ENCODE data around the gene DFFA. TPM values are rescaled to one million over a fixed set of nuclear protein-coding genes. Genes with fewer than 3 reads are reported as not detected.
"Not testable (repeated sequence)": the region's sequence is repeated elsewhere in the genome, so short reads cannot be mapped to it uniquely, and the experiment has no call there.

DFFA gene
- polyA plus RNA-seq, 1 of the 3 experiments (the other 2 are of a cell fraction): 42.3 TPM

DNA sequence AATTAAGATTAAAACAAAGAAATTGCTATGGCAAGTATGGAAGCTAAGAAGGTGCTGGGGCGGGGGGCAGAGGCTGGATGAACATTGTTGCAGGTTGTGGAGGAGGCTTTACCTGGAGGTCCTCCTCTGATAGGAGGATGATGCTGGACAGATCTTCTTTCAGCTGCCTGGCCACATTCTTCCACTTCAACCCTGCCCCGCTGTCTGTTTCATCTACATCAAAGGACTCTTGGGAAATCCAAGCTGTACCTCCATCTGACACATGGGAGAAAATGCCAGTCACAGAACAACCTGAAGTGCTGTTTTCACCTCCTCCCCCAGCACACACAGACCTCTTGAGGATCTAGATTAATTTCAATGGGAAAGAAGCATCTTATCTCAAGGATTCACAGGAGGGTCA is 5.3 kb downstream of the DFFA start (continued):
- TF ChIP-seq, protein P1, sequence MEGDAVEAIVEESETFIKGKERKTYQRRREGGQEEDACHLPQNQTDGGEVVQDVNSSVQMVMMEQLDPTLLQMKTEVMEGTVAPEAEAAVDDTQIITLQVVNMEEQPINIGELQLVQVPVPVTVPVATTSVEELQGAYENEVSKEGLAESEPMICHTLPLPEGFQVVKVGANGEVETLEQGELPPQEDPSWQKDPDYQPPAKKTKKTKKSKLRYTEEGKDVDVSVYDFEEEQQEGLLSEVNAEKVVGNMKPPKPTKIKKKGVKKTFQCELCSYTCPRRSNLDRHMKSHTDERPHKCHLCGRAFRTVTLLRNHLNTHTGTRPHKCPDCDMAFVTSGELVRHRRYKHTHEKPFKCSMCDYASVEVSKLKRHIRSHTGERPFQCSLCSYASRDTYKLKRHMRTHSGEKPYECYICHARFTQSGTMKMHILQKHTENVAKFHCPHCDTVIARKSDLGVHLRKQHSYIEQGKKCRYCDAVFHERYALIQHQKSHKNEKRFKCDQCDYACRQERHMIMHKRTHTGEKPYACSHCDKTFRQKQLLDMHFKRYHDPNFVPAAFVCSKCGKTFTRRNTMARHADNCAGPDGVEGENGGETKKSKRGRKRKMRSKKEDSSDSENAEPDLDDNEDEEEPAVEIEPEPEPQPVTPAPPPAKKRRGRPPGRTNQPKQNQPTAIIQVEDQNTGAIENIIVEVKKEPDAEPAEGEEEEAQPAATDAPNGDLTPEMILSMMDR (IDR thresholded peaks at IDR 0.05): no peak
- TF ChIP-seq FOSL2 (IDR thresholded peaks at IDR 0.05; ENCODE audit: borderline replicate concordance, low read depth): no peak
- TF ChIP-seq ELF1 (IDR thresholded peaks at IDR 0.05): no peak
- no peak for TF ChIP-seq NFIC (IDR thresholded peaks at IDR 0.05; ENCODE audit: borderline replicate concordance)
- no peak for TF ChIP-seq GATA2 (CRISPR knock-in tag; IDR thresholded peaks at IDR 0.05)
- TF ChIP-seq SMC3 (IDR thresholded peaks at IDR 0.05; ENCODE audit: low read depth, low read length): no peak
- no peak for TF ChIP-seq FOXJ3 (CRISPR knock-in tag; IDR thresholded peaks at IDR 0.05)
- no peak for TF ChIP-seq MEF2A (IDR thresholded peaks at IDR 0.05; ENCODE audit: borderline replicate concordance, low read depth)

DNA sequence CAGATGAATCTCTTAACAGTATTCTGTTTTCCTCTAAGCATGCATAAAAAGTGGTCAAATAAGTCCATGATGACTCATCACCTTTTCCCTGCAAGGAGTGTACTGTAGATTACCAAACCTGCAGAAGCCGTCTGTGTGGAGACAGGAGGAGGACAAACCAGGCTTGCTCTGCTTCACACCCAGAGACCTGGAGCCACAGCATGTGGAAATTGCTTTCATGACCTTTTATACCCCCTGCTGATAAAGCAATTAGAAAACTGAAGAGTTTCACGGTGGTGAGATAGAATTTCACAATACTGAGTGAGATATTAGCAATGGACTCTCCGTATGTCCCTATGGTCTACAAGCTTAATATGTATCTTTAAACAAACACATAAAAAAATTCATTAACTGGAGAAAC is 13.1 kb downstream of the DFFA start:
- Histone ChIP-seq H3K79me2 (ENCODE audit: insufficient read depth) (no peaks in the 10 kb centered on the region), H4K20me1 (ENCODE audit: insufficient read depth) (no peaks in the 10 kb centered on the region), H3K9me2 (no peaks in the 10 kb centered on the region), H3K27ac (ENCODE audit: low read depth in 2 of 2, low read length in 1 of 2) (peak overlapping the region; percentile 19 to 21; a peak in 1 of 4 replicates), H3K27me3 (ENCODE audit: insufficient read depth) (no peaks in the 10 kb centered on the region), H3K9ac (no peak overlapping the region), H3K9me3 (no peaks in the 10 kb centered on the region), H3K4me1 (ENCODE audit: control insufficient read depth in 1 of 2, insufficient read depth in 2 of 2, low read depth in 1 of 2, low read length in 1 of 2) (peaks cover 0 to 8% of the 10 kb centered on the region in 2 experiments; a peak in 2 of 4 replicates), H3K4me3 (ENCODE audit: low read depth in 2 of 2, low read length in 1 of 2) (no peak overlapping the region), H2AFZ (ENCODE audit: low read depth) (no peak overlapping the region), H3K36me3 (replicated peaks in 1 of 2; ENCODE audit: control insufficient read depth in 1 of 2, insufficient read depth in 2 of 2, low read length in 1 of 2) (peaks cover 9 to 16% of the 10 kb centered on the region in 2 experiments), H3F3A (replicated peaks; ENCODE audit: insufficient read depth) (no peaks in the 10 kb centered on the region), H3K4me2 (no peak overlapping the region)
- DNase-seq: no peak
- TF ChIP-seq FOSL2 (IDR thresholded peaks at IDR 0.05; ENCODE audit: borderline replicate concordance, low read depth) (peak; percentile 72; the same call in 1 of the 2 replicates), TCF12 (IDR thresholded peaks at IDR 0.05) (peak; percentile 42; the same call in 1 of the 2 replicates), RCOR1 (IDR thresholded peaks at IDR 0.05; ENCODE audit: low read length) (no peak), JUND (IDR thresholded peaks at IDR 0.05) (peak; percentile 62; the same call in 1 of the 2 replicates)
- TF ChIP-seq, protein P2, sequence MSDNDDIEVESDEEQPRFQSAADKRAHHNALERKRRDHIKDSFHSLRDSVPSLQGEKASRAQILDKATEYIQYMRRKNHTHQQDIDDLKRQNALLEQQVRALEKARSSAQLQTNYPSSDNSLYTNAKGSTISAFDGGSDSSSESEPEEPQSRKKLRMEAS (IDR thresholded peaks at IDR 0.05; ENCODE audit: low read depth): no peak
- TF ChIP-seq, protein P3, sequence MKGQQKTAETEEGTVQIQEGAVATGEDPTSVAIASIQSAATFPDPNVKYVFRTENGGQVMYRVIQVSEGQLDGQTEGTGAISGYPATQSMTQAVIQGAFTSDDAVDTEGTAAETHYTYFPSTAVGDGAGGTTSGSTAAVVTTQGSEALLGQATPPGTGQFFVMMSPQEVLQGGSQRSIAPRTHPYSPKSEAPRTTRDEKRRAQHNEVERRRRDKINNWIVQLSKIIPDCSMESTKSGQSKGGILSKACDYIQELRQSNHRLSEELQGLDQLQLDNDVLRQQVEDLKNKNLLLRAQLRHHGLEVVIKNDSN (IDR thresholded peaks at IDR 0.05; ENCODE audit: borderline replicate concordance, low read depth): no peak
- ChIA-PET POLR2A (no interaction called here), CTCF (no interaction called here)
- WGBS (ENCODE audit: low lambda C conversion rate): 51% methylated on average over 3 of the region's 3 CpGs

DNA sequence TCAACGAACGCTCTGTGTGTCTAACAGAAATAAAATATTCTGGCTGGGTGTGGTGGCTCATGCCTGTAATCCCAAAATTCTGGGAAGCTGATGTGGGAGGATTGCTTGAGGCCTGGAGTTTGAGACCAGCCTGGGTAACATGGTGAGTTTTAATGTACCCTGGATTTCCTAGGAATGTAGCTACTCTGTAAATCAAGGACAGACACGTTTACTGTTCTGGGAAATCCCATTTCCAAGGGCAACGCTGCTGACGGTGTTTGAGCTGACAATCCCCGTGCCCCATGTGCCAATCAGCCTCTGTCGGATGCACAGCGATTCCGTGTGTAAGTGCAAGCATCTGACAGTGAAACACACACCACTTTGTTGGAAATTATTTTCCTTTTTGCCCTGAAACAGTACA is 14.5 kb downstream of the DFFA start:
- CTCF ChIA-PET: interaction anchor here (0.8 to 2.4 kb wide), 3 partner anchors 27 to 49 kb away, joined by 3 to 10 read pairs (median 3); partner anchors contain the start of gene CENPS

DNA sequence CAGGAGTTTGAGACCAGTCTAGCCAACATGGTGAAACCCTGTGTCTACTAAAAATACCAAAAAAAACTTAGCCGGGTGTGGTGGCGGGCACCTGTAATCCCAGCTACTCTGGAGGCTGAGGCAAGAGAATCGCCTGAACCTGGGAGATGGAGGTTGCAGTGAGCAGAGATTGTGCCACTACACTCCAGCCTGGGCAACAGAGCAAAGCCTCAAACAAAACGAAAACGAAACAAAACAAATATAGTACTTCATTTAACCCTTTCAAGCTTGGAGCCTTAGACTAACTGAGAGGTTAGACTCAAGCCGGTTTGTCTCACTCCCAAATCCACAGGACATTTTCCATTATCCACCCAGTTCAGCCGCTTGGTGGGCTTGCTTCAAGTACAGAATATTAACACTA is 14.9 kb downstream of the DFFA start:
- H3K79me2 ChIP-seq (ENCODE audit: insufficient read depth); H3K27ac ChIP-seq (ENCODE audit: low read depth in 2 of 2, low read length in 1 of 2); POLR2A ChIA-PET; H3K4me2 ChIP-seq; H3K9ac ChIP-seq; H2AFZ ChIP-seq (ENCODE audit: low read depth); H3K4me1 ChIP-seq (ENCODE audit: control insufficient read depth in 1 of 2, insufficient read depth in 2 of 2, low read depth in 1 of 2, low read length in 1 of 2); H3K4me3 ChIP-seq (ENCODE audit: low read depth in 2 of 2, low read length in 1 of 2); H4K20me1 ChIP-seq (ENCODE audit: insufficient read depth); H3K27me3 ChIP-seq (ENCODE audit: insufficient read depth); H3K9me2 ChIP-seq; H3K9me3 ChIP-seq; H3K36me3 ChIP-seq (replicated peaks in 1 of 2; ENCODE audit: control insufficient read depth in 1 of 2, insufficient read depth in 2 of 2, low read length in 1 of 2); H3F3A ChIP-seq (replicated peaks; ENCODE audit: insufficient read depth); DNase-seq: not testable (repeated sequence)
- 95% methylated on average over 7 of the region's 7 CpGs for WGBS (ENCODE audit: low lambda C conversion rate)
- CTCF ChIA-PET: interaction anchor here (1.3 to 2.4 kb wide), 2 partner anchors 27 to 37 kb away, joined by 3 to 10 read pairs; partner anchors contain the start of gene CENPS

More for the DNA sequence above, 14.5 kb downstream of the DFFA start:
- Histone ChIP-seq H3K9me2 (no peaks in the 10 kb centered on the region), H3K4me2 (no peak overlapping the region), H3K27ac (ENCODE audit: low read depth in 2 of 2, low read length in 1 of 2) (no peak overlapping the region), H3K79me2 (ENCODE audit: insufficient read depth) (no peaks in the 10 kb centered on the region), H3K9me3 (no peaks in the 10 kb centered on the region), H3F3A (replicated peaks; ENCODE audit: insufficient read depth) (no peaks in the 10 kb centered on the region), H2AFZ (ENCODE audit: low read depth) (no peak overlapping the region), H3K27me3 (ENCODE audit: insufficient read depth) (no peaks in the 10 kb centered on the region), H3K9ac (no peak overlapping the region), H3K4me1 (ENCODE audit: control insufficient read depth in 1 of 2, insufficient read depth in 2 of 2, low read depth in 1 of 2, low read length in 1 of 2) (peaks cover 0 to 8% of the 10 kb centered on the region in 2 experiments; a peak in 2 of 4 replicates), H4K20me1 (ENCODE audit: insufficient read depth) (no peaks in the 10 kb centered on the region), H3K4me3 (ENCODE audit: low read depth in 2 of 2, low read length in 1 of 2) (no peak overlapping the region), H3K36me3 (replicated peaks in 1 of 2; ENCODE audit: control insufficient read depth in 1 of 2, insufficient read depth in 2 of 2, low read length in 1 of 2) (peaks cover 9 to 11% of the 10 kb centered on the region in 2 experiments)
- DNase-seq: no peak
- 91% methylated on average over 9 of the region's 9 CpGs for WGBS (ENCODE audit: low lambda C conversion rate)
- TF ChIP-seq POLR2AphosphoS5 (IDR thresholded peaks at IDR 0.05; ENCODE audit: low read depth, low read length): 0 out of 2 replicates have a peak, but pooled peaks have one; percentile 10
- TF ChIP-seq, protein P2 (IDR thresholded peaks at IDR 0.05; ENCODE audit: low read depth): no peak
- POLR2A ChIA-PET: interaction anchor here (0.6 kb wide), 1 partner anchor 642 kb away, joined by 3 read pairs; the partner anchor contains the start of gene EXOSC10

All from SK-N-SH (cell line).